ENCODE data around the gene ZNF814.

DNA sequence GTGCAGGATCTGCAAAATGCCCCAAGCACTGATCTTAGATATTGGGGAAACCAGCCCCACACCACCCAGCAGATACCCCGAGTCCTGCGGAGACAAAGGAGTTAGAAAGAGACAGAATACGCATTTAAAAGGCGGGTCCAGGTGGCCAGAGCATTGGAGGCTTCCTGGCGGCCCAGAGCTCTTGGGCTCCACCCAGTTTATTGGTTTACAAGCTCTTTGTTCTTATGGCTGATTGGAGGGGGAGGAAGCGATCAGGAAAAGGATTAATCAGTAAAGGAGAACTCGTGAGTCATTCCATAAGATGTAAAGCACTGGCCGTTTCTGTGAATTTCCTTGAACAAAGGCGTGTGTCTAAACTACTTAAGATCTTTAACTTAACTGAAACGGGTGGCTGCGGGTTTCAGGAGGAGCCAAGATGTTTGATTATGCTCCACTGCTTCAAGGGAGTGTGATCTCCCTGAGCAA, 38.3 kb downstream of the ZNF814 start:
- TF ChIP-seq, protein P1, sequence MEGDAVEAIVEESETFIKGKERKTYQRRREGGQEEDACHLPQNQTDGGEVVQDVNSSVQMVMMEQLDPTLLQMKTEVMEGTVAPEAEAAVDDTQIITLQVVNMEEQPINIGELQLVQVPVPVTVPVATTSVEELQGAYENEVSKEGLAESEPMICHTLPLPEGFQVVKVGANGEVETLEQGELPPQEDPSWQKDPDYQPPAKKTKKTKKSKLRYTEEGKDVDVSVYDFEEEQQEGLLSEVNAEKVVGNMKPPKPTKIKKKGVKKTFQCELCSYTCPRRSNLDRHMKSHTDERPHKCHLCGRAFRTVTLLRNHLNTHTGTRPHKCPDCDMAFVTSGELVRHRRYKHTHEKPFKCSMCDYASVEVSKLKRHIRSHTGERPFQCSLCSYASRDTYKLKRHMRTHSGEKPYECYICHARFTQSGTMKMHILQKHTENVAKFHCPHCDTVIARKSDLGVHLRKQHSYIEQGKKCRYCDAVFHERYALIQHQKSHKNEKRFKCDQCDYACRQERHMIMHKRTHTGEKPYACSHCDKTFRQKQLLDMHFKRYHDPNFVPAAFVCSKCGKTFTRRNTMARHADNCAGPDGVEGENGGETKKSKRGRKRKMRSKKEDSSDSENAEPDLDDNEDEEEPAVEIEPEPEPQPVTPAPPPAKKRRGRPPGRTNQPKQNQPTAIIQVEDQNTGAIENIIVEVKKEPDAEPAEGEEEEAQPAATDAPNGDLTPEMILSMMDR (IDR thresholded peaks at IDR 0.05), result no peak
- TF ChIP-seq EZH2 (IDR thresholded peaks at IDR 0.05), result no peak
- no peak for TF ChIP-seq EZH2phosphoT487 (IDR thresholded peaks at IDR 0.05)

All from neural progenitor cell (in vitro differentiated cells).